SU-DHL-6 (cell line): ENCODE measurements around the gene PIGP.

Source experiments
- H2AFZ ChIP-seq: fragments of 200-600 bp; sonication (generic); 2 replicates; pipeline ENCODE4 v1.6.1; 2014; ENCODE audit warnings: low read depth, mild to moderate bottlenecking, moderate library complexity, mixed read lengths, antibody characterized with exemption, low read length; ENCODE audit not compliant: severe bottlenecking
- H3F3A ChIP-seq: fragments of 200-600 bp; shearing (Covaris generic); 2 replicates; pipeline ENCODE4 v1.6.0; 2016; ENCODE audit warnings: antibody characterized with exemption, mild to moderate bottlenecking; ENCODE audit not compliant: insufficient read depth
- H3K27ac ChIP-seq: fragments of 200-600 bp; sonication (generic); 2 replicates; pipeline ENCODE4 v1.5.1; 2016; ENCODE audit warnings: low read depth, mild to moderate bottlenecking, low read length, moderate library complexity, mixed read lengths
- H3K27me3 ChIP-seq: fragments of 200-600 bp; sonication (generic), shearing (Covaris generic); 2 replicates; pipeline ENCODE4 v1.6.0; 2014; ENCODE audit warnings: mild to moderate bottlenecking, low read length
- H3K36me3 ChIP-seq: fragments of 200-600 bp; sonication (generic); 2 replicates; pipeline ENCODE4 v1.6.1; 2014; ENCODE audit warnings: mild to moderate bottlenecking, low read length, mixed read lengths
- H3K4me2 ChIP-seq: fragments of 300-600, 200-600 bp; shearing (Covaris generic), sonication (generic); 2 replicates; pipeline ENCODE4 v1.6.0; 2014; ENCODE audit warnings: low read length, low read depth, mild to moderate bottlenecking; ENCODE audit not compliant: poor library complexity, severe bottlenecking
- H3K4me3 ChIP-seq: fragments of 200-600 bp; sonication (generic); 2 replicates; pipeline ENCODE4 v1.5.1; 2014; ENCODE audit warnings: antibody characterized with exemption, low read length, mild to moderate bottlenecking, mixed read lengths; ENCODE audit not compliant: insufficient read depth, poor library complexity, severe bottlenecking
- H3K79me2 ChIP-seq: fragments of 200-600 bp; sonication (generic); 2 replicates; pipeline ENCODE4 v1.6.1; 2014; ENCODE audit warnings: mild to moderate bottlenecking, low read length, moderate library complexity; ENCODE audit not compliant: insufficient read depth
- H3K9ac ChIP-seq: fragments of 200-600 bp; sonication (generic); 2 replicates; pipeline ENCODE4 v1.7.0; 2014; ENCODE audit warnings: mild to moderate bottlenecking, low read length
- H3K9me2 ChIP-seq: fragments of 200-600 bp; sonication (generic); replicated peaks from 2 replicates; pipeline ENCODE4 v1.6.1; 2014; ENCODE audit warnings: low read length; ENCODE audit not compliant: insufficient read depth
- H3K9me3 ChIP-seq: fragments of 200-600 bp; sonication (generic); 2 replicates; pipeline ENCODE4 v1.6.1; 2014; ENCODE audit warnings: low read length, mixed read lengths; ENCODE audit not compliant: insufficient read depth
- H4K20me1 ChIP-seq: fragments of 200-600 bp; sonication (generic); 2 replicates; pipeline ENCODE4 v1.6.1; 2014; ENCODE audit warnings: low read depth, mild to moderate bottlenecking, antibody characterized with exemption, low read length, moderate library complexity, mixed read lengths
- CTCF ChIP-seq: fragments of 200-600 bp; sonication (generic); IDR thresholded peaks from one replicate; pipeline ENCODE4 v1.5.1; 2017; ENCODE audit warnings: antibody characterized with exemption, mild to moderate bottlenecking, low read length, moderate library complexity; ENCODE audit not compliant: insufficient read depth, poor library complexity, severe bottlenecking
- EZH2phosphoT487 ChIP-seq: fragments of 200-600 bp; sonication (generic), shearing (Covaris generic); conservative IDR thresholded peaks from 2 replicates; pipeline ENCODE4 v1.6.1; 2018; ENCODE audit warnings: mild to moderate bottlenecking, antibody characterized with exemption, low read length, moderate library complexity, mixed read lengths

Gene PIGP

GRCh38 chr21:37030864-37031263 is 42.0 kb downstream of the PIGP start:
- Histone ChIP-seq H3K4me2 (no peak overlapping the region), H3F3A (no peaks in the 10 kb centered on the region), H3K79me2 (no peaks in the 10 kb centered on the region), H2AFZ (no peak overlapping the region), H3K27ac (no peak overlapping the region), H3K4me3 (no peak overlapping the region), H3K9me3 (no peaks in the 10 kb centered on the region), H3K9ac (no peak overlapping the region), H4K20me1 (no peaks in the 10 kb centered on the region), H3K36me3 (no peaks in the 10 kb centered on the region), H3K27me3 (no peaks in the 10 kb centered on the region), H3K9me2 (no peaks in the 10 kb centered on the region)
- TF ChIP-seq CTCF (no peak), EZH2phosphoT487 (no peak)

- Histone ChIP-seq H3K9ac (no peak overlapping the region), H3K36me3 (no peaks in the 10 kb centered on the region), H3K4me3 (no peak overlapping the region), H3K79me2 (no peaks in the 10 kb centered on the region), H2AFZ (no peak overlapping the region), H3K9me2 (no peaks in the 10 kb centered on the region), H4K20me1 (no peaks in the 10 kb centered on the region), H3K27ac (no peak overlapping the region), H3F3A (no peaks in the 10 kb centered on the region), H3K27me3 (no peaks in the 10 kb centered on the region), H3K9me3 (no peaks in the 10 kb centered on the region), H3K4me2 (no peak overlapping the region)
- TF ChIP-seq CTCF (no peak), EZH2phosphoT487 (no peak)
Observed at GRCh38 chr21:37028570-37028969, 44.3 kb downstream of the PIGP start.

GRCh38 chr21:37026499-37026898 is 46.4 kb downstream of the PIGP start:
- Histone ChIP-seq H2AFZ (no peak overlapping the region), H4K20me1 (no peaks in the 10 kb centered on the region), H3F3A (no peaks in the 10 kb centered on the region), H3K27ac (no peak overlapping the region), H3K9ac (no peak overlapping the region), H3K9me2 (no peaks in the 10 kb centered on the region), H3K79me2 (no peaks in the 10 kb centered on the region), H3K27me3 (no peaks in the 10 kb centered on the region), H3K9me3 (no peaks in the 10 kb centered on the region), H3K4me2 (no peak overlapping the region), H3K36me3 (no peaks in the 10 kb centered on the region), H3K4me3 (no peak overlapping the region)
- TF ChIP-seq CTCF (no peak), EZH2phosphoT487 (no peak)
